Erythroblast (primary cell): ENCODE data around the gene HMGXB3.

Source experiments
- GATA1 ChIP-seq: IDR thresholded peaks from 2 replicates; pipeline ENCODE4 v1.6.1; 2011; ENCODE audit warnings: low read depth, mild to moderate bottlenecking, control low read depth, low read length, moderate library complexity
- POLR2A ChIP-seq: IDR thresholded peaks from 2 replicates; pipeline ENCODE4 v1.6.1; 2011; ENCODE audit warnings: mild to moderate bottlenecking, low read length

DNA sequence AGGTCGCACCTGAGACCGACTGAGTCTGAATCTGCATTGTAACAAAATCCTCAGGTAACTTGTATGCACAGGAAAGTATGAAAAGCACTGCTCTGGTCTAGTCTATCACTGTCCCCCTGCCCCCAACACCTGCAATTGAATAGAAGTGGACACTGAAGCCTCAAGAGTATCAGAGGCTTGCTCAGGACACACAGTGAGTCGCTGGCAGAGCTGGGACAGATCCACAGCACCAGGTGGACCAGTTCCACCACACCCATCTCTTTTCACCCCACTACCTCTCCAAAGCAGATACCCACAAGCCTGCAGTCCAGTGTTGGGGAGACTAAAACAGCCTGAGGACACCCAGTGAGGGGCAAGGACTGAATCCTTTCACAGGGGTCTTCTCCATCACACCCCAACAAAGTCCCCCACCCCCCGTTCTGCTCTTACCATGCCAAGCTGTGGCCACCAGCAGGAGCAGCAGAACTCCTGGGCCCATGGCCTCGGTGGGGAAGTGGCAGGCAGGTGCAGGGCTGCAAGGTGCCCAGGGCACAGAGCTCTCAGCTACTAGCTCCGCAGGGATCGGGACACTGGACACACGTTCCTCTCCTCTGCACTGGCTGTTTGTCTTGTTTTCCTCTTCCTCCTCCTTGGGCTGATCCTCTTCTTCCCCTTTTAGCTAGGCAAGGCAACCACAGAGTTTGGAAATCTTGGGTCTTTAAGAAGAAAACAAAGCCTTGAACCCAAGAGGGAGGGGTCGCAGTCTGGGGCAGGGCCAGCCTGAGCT is 85.6 kb downstream of the HMGXB3 start, which contains the start of gene CSF1R:
- no peak for TF ChIP-seq POLR2A
- no peak for TF ChIP-seq GATA1
